ENCODE measurements around the gene MSTN. TPM values are rescaled to one million over a fixed set of nuclear protein-coding genes. Genes with fewer than 3 reads are reported as not detected.

The MSTN gene
- total RNA-seq, 1 experiment from 2014 or later, result not detected

- Mint-ChIP-seq H3K9me3 (peaks cover 16% of the 10 kb centered on the region), H3K4me1 (no peaks in the 10 kb centered on the region), H3K4me3 (no peak overlapping the region), H3K27me3 (ENCODE audit: low read depth) (no peaks in the 10 kb centered on the region), H3K36me3 (no peaks in the 10 kb centered on the region), H3K27ac (no peak overlapping the region)
- ATAC-seq, result no peak
- CTCF ChIA-PET, result interaction anchor here (1.2 to 1.4 kb wide), 2 partner anchors 28 to 86 kb away, joined by 3 to 6 read pairs; a partner anchor contains a TSS
- no peak for DNase-seq (ENCODE audit: low spot score)
- TF ChIP-seq PRRX2 (CRISPR knock-in tag; IDR thresholded peaks at IDR 0.05), result no peak
- no peak for TF ChIP-seq KAT7 (CRISPR knock-in tag; IDR thresholded peaks at IDR 0.05; ENCODE audit: borderline replicate concordance)
- TF ChIP-seq EMX1 (CRISPR knock-in tag; IDR thresholded peaks at IDR 0.05), result no peak
- TF ChIP-seq E2F4 (CRISPR knock-in tag; IDR thresholded peaks at IDR 0.05; ENCODE audit: borderline replicate concordance, low read depth), result no peak
- no peak for TF ChIP-seq USF1 (CRISPR knock-in tag; IDR thresholded peaks at IDR 0.05)
- TF ChIP-seq ZNF317 (CRISPR knock-in tag; IDR thresholded peaks at IDR 0.05; ENCODE audit: borderline replicate concordance, low read depth), result no peak
- no peak for TF ChIP-seq SMAD3 (CRISPR knock-in tag; IDR thresholded peaks at IDR 0.05; ENCODE audit: borderline replicate concordance)
- TF ChIP-seq NFATC4 (CRISPR knock-in tag; IDR thresholded peaks at IDR 0.05), result no peak
- no peak for TF ChIP-seq MAX (CRISPR knock-in tag; IDR thresholded peaks at IDR 0.05)
- no peak for TF ChIP-seq CTCF (IDR thresholded peaks at IDR 0.05)
- no peak for TF ChIP-seq JAZF1 (CRISPR knock-in tag; IDR thresholded peaks at IDR 0.05)
- no peak for TF ChIP-seq IRF2 (CRISPR knock-in tag; IDR thresholded peaks at IDR 0.05; ENCODE audit: borderline replicate concordance, low read depth)
- no peak for TF ChIP-seq ARID4B (CRISPR knock-in tag; IDR thresholded peaks at IDR 0.05; ENCODE audit: borderline replicate concordance)
- TF ChIP-seq NR2C2 (CRISPR knock-in tag; IDR thresholded peaks at IDR 0.05), result no peak
- TF ChIP-seq ZNF671 (CRISPR knock-in tag; IDR thresholded peaks at IDR 0.05), result no peak
- no peak for TF ChIP-seq NR1H2 (CRISPR knock-in tag; IDR thresholded peaks at IDR 0.05)
- no peak for TF ChIP-seq ELF4 (CRISPR knock-in tag; IDR thresholded peaks at IDR 0.05; ENCODE audit: low read depth)
- TF ChIP-seq USF2 (CRISPR knock-in tag; IDR thresholded peaks at IDR 0.05), result no peak
- POLR2A ChIA-PET, result no interaction called here
Measured at GRCh38 chr2:190094316-190094871, 31.9 kb upstream of the MSTN start.

All from WTC11 (cell line).